Mesendoderm (in vitro differentiated cells): ENCODE results near the gene SPECC1L.

Source experiments
- DNase-seq: peaks from one replicate; pipeline ENCODE4 v3.0.0; 2013
- H2AK5ac ChIP-seq: 2 replicates; pipeline ENCODE4 v1.6.1; 2013; ENCODE audit warnings: low read length, inconsistent platforms
- H2BK120ac ChIP-seq: 2 replicates; pipeline ENCODE4 v1.6.1; 2013; ENCODE audit warnings: low read depth, mild to moderate bottlenecking, low read length, moderate library complexity, mixed read lengths
- H2BK15ac ChIP-seq: replicated peaks from 2 replicates; pipeline ENCODE4 v1.6.1; 2013; ENCODE audit warnings: low read depth, mild to moderate bottlenecking, moderate library complexity
- H2BK5ac ChIP-seq: 2 replicates; pipeline ENCODE4 v1.6.1; 2013; ENCODE audit warnings: low read length, inconsistent platforms
- H3K18ac ChIP-seq: 2 replicates; pipeline ENCODE4 v1.6.1; 2013; ENCODE audit warnings: mild to moderate bottlenecking, low read length, mixed read lengths
- H3K23ac ChIP-seq: one replicate; pipeline ENCODE4 v1.6.1; 2013; ENCODE audit warnings: low read length
- H3K27ac ChIP-seq: 2 replicates; pipeline ENCODE4 v1.5.1; 2013; ENCODE audit warnings: low read depth, mild to moderate bottlenecking, inconsistent platforms, low read length, moderate library complexity
- H3K27me3 ChIP-seq: 2 replicates; pipeline ENCODE4 v1.6.1; 2013; ENCODE audit warnings: low read length, control low read depth, mild to moderate bottlenecking, inconsistent platforms; ENCODE audit not compliant: insufficient read depth, poor library complexity
- H3K36me3 ChIP-seq: 2 replicates; pipeline ENCODE4 v1.6.1; 2013; ENCODE audit warnings: low read length, inconsistent platforms; ENCODE audit not compliant: control insufficient read depth, insufficient read depth
- H3K4ac ChIP-seq: one replicate; pipeline ENCODE4 v1.6.1; 2013; ENCODE audit warnings: low read depth, mild to moderate bottlenecking, low read length, moderate library complexity
- H3K4me1 ChIP-seq: 2 replicates; pipeline ENCODE4 v1.6.1; 2013; ENCODE audit warnings: low read depth, low read length, inconsistent platforms; ENCODE audit not compliant: control insufficient read depth
- H3K4me2 ChIP-seq: 2 replicates; pipeline ENCODE4 v1.6.1; 2013; ENCODE audit warnings: low read length
- H3K4me3 ChIP-seq: 2 replicates; pipeline ENCODE4 v1.5.1; 2013; ENCODE audit warnings: mild to moderate bottlenecking, low read length
- H3K56ac ChIP-seq: one replicate; pipeline ENCODE4 v1.6.1; 2013; ENCODE audit warnings: low read length
- H3K79me1 ChIP-seq: 2 replicates; pipeline ENCODE4 v1.6.1; 2013; ENCODE audit warnings: low read length, inconsistent platforms
- H3K79me2 ChIP-seq: 2 replicates; pipeline ENCODE4 v1.6.1; 2013; ENCODE audit warnings: mild to moderate bottlenecking, low read length; ENCODE audit not compliant: control insufficient read depth, insufficient read depth
- H3K9ac ChIP-seq: 2 replicates; pipeline ENCODE4 v1.6.1; 2013; ENCODE audit warnings: low read length, inconsistent platforms
- H4K5ac ChIP-seq: one replicate; pipeline ENCODE4 v1.6.1; 2013; ENCODE audit warnings: low read length
- H4K8ac ChIP-seq: one replicate; pipeline ENCODE4 v1.6.1; 2013; ENCODE audit warnings: low read depth, mild to moderate bottlenecking, control low read depth, low read length, moderate library complexity
- WGBS: extraction: QIAGEN DNeasy Blood & Tissue Kit; methylation state at CpG from one replicate; pipeline ENCODE4 v1.1.7; 2013; ENCODE audit warnings: low lambda C conversion rate, missing lambda C conversion rate; ENCODE audit not compliant: insufficient coverage; ENCODE audit errors: extremely low coverage; 5-methylcytosine and 5-hydroxymethylcytosine counted together

The SPECC1L gene

GRCh38 chr22:24400726-24401596 lies 130.3 kb downstream of the SPECC1L start:
- Histone ChIP-seq H3K56ac (no peak overlapping the region), H2AK5ac (no peak overlapping the region), H3K4me3 (no peak overlapping the region), H3K4me1 (no peaks in the 10 kb centered on the region), H4K8ac (no peak overlapping the region), H3K27me3 (no peaks in the 10 kb centered on the region), H3K79me2 (no peaks in the 10 kb centered on the region), H2BK5ac (no peak overlapping the region), H3K79me1 (no peaks in the 10 kb centered on the region), H2BK120ac (no peak overlapping the region), H3K4ac (no peak overlapping the region), H3K9ac (no peak overlapping the region), H4K5ac (no peak overlapping the region), H3K18ac (no peak overlapping the region), H3K36me3 (no peaks in the 10 kb centered on the region), H3K27ac (no peak overlapping the region), H2BK15ac (no peak overlapping the region), H3K23ac (no peak overlapping the region), H3K4me2 (no peak overlapping the region)
- no peak for DNase-seq
- WGBS, result no CpG with 5 or more reads among the region's 9 CpGs

- no peak for DNase-seq
- no peak overlapping the region for H3K4ac ChIP-seq
- no peak overlapping the region for H3K27ac ChIP-seq
- no peak overlapping the region for H3K4me2 ChIP-seq
- no peak overlapping the region for H3K56ac ChIP-seq
- H3K23ac ChIP-seq, result no peak overlapping the region
- WGBS, result no CpG with 5 or more reads among the region's 5 CpGs
- peaks cover 2% of the 10 kb centered on the region for H3K79me1 ChIP-seq
- H2BK15ac ChIP-seq, result no peak overlapping the region
- no peaks in the 10 kb centered on the region for H3K27me3 ChIP-seq
- H3K4me3 ChIP-seq, result no peak overlapping the region
- no peaks in the 10 kb centered on the region for H3K79me2 ChIP-seq
- no peak overlapping the region for H2AK5ac ChIP-seq
- no peak overlapping the region for H2BK120ac ChIP-seq
- H3K18ac ChIP-seq, result no peak overlapping the region
- peaks cover 1% of the 10 kb centered on the region for H3K4me1 ChIP-seq
- H3K9ac ChIP-seq, result no peak overlapping the region
- H4K8ac ChIP-seq, result no peak overlapping the region
- H2BK5ac ChIP-seq, result no peak overlapping the region
- H3K36me3 ChIP-seq, result no peaks in the 10 kb centered on the region
- H4K5ac ChIP-seq, result no peak overlapping the region
Measured at GRCh38 chr22:24401931-24402367, 131.3 kb downstream of the SPECC1L start.

- Histone ChIP-seq H2AK5ac (no peak overlapping the region), H3K79me1 (peaks cover 2% of the 10 kb centered on the region), H4K5ac (no peak overlapping the region), H2BK5ac (no peak overlapping the region), H2BK120ac (no peak overlapping the region), H4K8ac (no peak overlapping the region), H3K4me1 (peaks cover 2% of the 10 kb centered on the region), H3K27me3 (no peaks in the 10 kb centered on the region), H3K23ac (no peak overlapping the region), H3K27ac (no peak overlapping the region), H3K4me3 (no peak overlapping the region), H3K4ac (no peak overlapping the region), H2BK15ac (no peak overlapping the region), H3K36me3 (no peaks in the 10 kb centered on the region), H3K79me2 (no peaks in the 10 kb centered on the region), H3K18ac (no peak overlapping the region), H3K4me2 (no peak overlapping the region), H3K9ac (no peak overlapping the region), H3K56ac (no peak overlapping the region)
- no peak for DNase-seq
- WGBS, result no CpG with 5 or more reads among the region's 3 CpGs
Measured at GRCh38 chr22:24402460-24403192, 132.0 kb downstream of the SPECC1L start.

- Histone ChIP-seq H3K4me2 (no peak overlapping the region), H3K27ac (no peak overlapping the region)
Measured at GRCh38 chr22:24403346-24403745, 132.7 kb downstream of the SPECC1L start.

GRCh38 chr22:24404561-24405275 lies 134.1 kb downstream of the SPECC1L start:
- Histone ChIP-seq H4K5ac (no peak overlapping the region), H2BK5ac (no peak overlapping the region), H3K79me1 (peaks cover 4% of the 10 kb centered on the region), H3K4me2 (no peak overlapping the region), H3K27ac (no peak overlapping the region), H3K36me3 (no peaks in the 10 kb centered on the region), H3K9ac (no peak overlapping the region), H4K8ac (no peak overlapping the region), H2BK120ac (no peak overlapping the region), H3K27me3 (no peaks in the 10 kb centered on the region), H3K4me1 (peaks cover 2% of the 10 kb centered on the region), H3K4ac (no peak overlapping the region), H3K4me3 (no peak overlapping the region), H3K56ac (no peak overlapping the region), H2AK5ac (no peak overlapping the region), H3K23ac (no peak overlapping the region), H2BK15ac (no peak overlapping the region), H3K79me2 (no peaks in the 10 kb centered on the region), H3K18ac (no peak overlapping the region)
- DNase-seq, result no peak
- no CpG with 5 or more reads among the region's 9 CpGs for WGBS

More at GRCh38 chr22:24403346-24403745, 132.7 kb downstream of the SPECC1L start:
- Histone ChIP-seq H3K56ac (no peak overlapping the region), H3K36me3 (no peaks in the 10 kb centered on the region), H4K5ac (no peak overlapping the region), H3K9ac (no peak overlapping the region), H3K79me1 (peaks cover 4% of the 10 kb centered on the region), H3K4me3 (no peak overlapping the region), H2AK5ac (no peak overlapping the region), H3K27me3 (no peaks in the 10 kb centered on the region), H3K18ac (no peak overlapping the region), H3K4me1 (peaks cover 2% of the 10 kb centered on the region), H2BK15ac (no peak overlapping the region), H4K8ac (no peak overlapping the region), H2BK5ac (no peak overlapping the region), H2BK120ac (no peak overlapping the region), H3K4ac (no peak overlapping the region), H3K23ac (no peak overlapping the region), H3K79me2 (no peaks in the 10 kb centered on the region)
- WGBS, result no CpG with 5 or more reads among the region's 3 CpGs
- DNase-seq, result no peak
